ENCODE measurements around the gene CA12.

The CA12 gene

DNA sequence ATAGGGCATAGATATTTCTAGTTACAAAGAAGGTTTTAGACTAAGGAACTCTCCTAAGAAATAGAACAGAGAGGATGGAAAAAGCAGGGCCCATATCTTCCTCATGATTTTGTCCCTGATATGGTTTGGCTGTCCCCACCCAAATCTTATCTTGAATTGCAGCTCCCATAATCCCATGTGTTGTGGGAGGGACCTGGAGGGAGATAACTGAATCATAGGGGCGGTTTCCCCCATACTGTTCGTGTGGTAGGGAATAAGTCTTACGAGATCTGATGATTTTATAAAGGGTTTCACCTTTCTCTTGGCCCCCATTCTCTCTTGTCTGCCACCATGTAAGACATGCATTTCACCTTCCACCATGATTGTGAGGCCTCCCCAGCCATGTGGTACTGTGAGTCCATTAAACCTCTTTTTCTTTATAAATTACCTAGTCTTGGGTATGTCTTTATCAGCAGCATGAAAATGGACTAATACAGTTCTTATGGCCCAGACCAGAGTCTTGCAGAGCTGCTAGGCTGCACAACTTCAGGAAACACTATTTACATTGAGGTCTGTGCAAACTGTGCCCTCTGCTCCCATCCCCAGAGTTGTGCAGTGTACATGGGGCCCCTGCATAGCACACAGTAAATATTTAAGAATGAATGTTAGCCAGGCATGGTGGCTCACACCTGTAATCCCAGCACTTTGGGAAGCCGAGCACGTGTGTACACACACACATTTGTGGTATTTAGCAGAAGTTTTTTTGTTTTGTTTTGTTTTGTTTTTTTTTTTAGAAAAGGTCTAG is 20.3 kb upstream of the CA12 start:
- DNase-seq (ENCODE audit: low spot score): no peak

DNA sequence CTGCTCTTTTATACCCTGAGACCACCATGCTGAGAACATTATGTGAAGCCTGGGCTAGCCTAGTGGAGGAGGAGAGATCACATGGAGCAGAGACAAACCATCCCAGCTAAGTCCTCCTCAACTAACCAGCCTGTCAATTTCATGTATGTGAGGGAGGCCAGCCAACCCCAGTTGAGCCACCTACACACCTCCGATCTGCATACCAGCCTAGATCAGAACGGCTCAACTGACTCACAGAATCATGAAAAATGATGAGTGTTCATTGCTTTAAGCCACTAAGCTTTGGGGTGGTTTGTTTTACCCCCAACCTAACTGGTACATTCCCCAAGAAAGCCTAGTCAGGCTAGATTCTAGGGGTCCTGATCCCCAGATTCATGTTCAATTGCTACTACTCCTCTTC is 19.4 kb upstream of the CA12 start:
- DNase-seq (ENCODE audit: low spot score): no peak

DNA sequence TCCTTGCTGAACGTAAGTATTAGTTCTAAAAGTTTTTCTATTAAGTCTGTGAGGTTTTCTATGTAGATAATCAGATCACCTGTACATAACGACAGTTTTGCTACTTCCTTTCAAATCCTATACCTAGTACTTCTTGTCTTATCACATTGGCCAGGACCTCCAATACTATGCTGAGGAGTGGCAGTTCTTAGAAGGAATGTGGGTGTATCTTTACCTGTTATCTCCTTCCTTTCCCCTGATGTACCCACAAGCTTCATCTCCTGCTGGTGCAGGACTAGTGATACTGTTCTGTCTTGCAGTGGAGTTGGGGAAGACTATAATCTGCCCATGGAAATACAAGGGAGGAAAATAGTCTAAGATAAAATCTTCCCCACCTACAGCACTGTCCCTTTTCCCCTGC is 16.8 kb upstream of the CA12 start:
- DNase-seq (ENCODE audit: low spot score): no peak

DNA sequence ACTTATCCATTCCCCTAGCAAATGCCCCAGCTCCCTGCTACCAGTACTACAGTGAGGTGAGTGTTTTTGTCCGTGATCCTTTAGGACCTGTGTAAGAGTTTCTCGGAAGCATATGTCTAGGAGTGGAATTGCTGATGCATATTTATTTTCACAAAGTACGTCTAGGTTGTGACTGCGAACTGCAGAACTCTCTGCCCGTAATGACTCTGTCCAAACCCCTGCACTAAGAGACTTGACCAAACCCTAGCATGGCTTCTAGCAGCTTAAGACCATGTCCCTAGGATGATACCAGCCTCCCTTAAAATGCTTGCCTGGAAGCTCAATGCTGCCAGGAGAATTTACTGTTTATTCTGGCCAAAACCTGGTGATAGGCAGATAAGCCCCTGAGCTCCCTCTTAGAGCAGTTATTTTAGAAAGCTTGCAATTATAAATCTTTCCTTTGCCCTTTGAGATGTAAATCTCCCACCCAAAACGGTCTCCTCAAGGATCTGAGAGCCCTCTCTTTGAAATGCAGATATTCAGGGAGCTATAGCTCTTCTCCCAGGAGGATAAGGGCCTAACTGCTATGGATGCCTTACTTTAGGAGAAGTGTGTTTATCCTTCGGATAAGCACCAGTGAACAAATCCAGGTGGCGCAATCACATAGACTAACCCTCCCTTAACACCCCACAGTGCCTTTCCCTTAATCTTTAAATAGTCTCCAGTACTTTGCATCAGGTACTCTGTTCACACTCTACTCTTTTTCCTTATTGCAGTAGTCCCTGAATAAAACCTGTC is 14.7 kb upstream of the CA12 start:
- peak; percentile 52 for DNase-seq (ENCODE audit: low spot score)

DNA sequence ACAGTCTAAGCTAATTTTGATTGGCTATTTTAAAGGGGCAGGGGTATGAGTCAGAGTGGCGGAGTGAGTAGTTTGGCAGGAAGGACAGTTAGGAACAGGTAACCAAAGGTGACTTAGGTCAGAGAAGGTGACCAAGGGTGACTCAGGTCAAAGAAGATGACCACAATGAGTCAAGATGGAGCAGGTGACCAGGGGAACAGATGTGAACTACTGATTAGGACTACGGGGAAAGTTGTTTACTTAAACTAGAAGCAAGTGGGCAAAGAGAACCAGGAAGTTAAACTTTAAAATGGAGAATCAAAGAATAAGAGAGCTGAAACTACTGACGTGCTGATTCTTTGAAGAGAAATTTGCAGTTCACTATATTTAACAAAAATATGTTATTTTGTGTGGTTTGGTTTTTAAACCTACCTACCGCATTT is 14.1 kb upstream of the CA12 start:
- no peak for DNase-seq (ENCODE audit: low spot score)

DNA sequence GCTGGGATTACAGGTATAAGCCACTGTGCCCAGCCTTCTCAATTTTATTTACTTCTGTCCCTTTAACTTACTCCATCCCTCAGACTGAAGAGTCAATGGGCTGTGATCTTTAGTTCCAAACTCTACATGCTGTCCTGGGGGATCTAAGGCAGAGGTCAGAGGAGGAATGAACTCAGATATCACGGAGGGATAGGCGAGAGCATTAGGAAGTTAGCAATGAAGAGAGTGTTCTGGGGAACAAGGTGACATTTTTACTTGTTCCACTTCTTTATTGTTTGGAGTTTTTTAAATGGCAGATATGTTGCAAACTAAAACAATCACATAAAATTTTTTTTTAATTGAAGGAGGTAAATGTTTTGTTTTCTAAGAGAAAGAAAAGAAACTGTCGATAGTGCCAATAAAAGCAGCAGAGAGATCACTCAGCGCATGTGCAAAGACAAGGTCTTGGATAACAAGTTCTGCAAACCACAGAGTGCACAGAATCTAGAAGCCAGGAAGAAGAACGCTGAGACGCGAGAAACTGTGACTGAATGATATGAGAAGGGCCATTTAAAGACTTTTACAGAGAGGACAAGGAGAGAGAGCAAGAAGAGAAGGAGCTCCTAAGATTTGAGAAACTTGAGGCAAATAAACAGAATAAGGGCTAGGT is 10.8 kb upstream of the CA12 start:
- DNase-seq (ENCODE audit: low spot score): no peak

DNA sequence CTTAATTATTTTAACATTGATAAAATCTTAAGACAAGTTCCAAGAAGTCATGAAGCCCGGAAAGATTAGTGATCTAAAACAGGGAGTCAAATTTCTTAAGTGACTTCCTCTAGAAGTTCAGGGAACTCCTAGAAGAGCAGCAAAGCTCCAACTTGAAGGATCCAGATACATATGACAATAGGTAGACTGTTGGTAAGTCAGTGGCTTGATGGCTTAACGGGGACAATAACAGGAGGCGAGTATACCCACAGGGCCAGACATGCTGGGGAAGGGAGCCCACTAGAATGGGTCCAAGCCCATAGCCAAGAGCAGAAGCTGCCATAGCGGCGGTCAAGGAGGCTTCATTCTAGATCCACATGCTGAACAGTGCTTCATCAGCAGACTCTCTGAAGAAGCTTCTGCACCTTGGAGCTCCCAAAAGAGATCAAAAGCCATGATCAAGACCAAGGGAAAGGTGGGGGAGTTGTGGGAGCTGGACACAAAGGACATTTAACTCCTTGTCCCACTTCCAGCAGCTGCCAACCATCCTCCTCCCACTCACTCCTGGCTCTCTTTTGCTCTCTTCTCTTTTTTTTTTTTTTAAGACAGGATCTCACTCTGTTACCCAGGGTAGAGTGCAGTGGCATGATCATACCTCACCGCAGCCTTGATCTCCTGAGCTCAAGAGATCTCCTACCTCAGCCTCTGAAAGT is 10.2 kb upstream of the CA12 start:
- DNase-seq (ENCODE audit: low spot score): no peak

DNA sequence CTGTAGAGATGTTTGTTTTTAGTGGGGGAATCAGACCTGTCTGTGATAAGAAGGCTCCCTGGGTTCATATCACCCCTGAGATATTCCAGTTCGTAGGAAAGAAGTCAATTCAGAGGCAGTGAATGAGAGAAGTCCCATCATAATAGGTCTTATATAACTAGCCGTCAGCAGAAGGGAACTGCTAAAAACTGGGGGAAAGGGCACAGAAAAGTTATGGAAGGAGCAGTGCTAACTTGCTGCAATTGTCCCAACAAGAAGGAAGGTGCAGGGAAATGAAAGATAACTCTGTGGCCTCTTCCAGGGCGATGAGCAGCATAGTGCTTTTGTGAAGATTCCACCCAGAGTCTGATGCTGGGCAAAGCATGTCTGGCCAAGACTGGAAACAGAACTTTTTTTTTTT is 9.0 kb upstream of the CA12 start:
- no peak for DNase-seq (ENCODE audit: low spot score)

DNA sequence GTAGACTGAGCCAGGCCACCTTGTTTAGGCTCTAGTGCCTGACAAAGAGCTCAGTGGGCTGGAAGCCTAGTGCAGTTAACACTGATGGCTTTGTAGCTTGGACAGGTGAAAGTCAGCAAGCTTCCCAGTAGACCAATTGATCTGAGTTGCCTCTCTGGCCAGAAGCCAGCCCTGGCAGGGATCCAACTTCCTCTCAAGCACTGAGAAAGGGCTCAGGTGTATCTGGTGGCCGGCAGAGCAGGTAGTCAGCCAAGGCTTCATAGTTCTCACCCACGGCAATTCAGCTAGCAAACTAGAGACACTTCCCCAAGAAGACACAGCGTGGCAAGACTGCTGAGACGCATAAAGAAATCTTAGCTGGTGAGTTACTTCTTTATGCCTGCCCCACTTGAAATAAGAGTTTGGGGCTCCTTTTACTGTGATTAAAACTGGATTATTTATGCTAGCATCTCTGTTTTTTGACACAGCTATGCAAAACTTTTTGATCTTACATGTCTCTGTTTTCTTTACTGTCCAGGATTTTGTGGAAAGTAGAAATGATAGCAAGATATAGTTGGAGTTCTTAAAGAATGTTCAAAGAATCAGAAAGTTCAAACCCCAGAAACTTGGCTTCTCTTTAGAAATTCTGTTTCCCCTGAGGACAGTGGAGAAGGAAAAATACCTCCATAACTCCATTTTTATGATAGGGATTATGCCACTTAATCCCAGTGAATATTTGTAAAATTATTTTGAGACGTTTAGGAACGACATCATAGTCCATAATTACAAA is 8.4 kb upstream of the CA12 start:
- peak; percentile 44 for DNase-seq (ENCODE audit: low spot score)

DNA sequence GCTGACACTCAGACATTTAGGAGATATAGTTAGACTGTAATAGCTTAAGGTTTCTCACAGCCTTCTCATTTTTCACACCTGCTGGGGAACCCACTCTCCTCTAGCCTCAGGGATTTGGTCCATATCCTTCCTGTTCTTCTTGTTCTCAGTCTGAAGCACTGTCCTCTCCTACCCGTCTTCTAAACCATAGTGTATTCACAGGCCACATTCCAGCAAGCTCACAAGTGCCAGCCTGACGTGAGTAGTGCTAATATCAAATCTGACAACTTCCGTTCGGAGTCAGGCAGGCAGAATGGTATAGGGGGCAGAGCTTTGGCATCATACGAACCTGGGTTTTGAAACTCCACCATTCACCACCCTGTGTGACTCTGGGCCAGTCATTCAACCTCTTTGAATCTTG is 6.9 kb upstream of the CA12 start:
- no peak for DNase-seq (ENCODE audit: low spot score)

DNA sequence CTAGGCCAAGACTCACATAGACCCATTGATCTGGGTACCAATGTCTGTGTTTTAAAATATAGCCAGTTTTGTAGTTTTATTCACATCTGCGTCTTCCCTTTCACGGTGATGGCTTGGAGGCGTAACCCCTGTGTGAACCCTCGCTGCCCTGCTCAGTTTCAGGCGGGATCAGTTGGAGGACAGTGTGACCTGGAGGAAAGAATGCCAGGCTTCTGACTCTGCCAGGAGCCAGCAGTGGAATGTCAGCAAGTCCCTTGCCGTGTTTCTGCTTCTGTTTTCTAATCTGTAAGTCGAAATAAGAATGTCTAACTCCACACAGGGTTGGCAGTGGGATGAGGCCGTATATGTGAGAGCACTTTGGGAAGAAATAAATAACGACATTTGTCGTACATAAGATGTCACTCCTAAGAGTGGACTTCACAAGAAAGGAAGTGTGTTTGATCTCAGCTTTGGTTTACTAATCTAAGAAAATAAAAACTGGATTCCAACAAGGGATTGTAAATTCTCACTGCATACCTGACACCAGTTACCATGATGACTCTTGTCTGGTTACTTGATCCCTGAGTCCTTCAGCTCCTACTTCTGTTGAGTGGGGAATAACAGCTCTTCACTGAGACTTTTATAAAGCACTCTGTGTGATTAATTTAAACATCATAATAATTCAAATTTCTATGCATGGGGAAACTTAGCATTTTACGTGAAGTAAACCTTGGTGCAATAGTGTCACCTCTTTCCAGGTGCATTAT is 6.3 kb upstream of the CA12 start:
- no peak for DNase-seq (ENCODE audit: low spot score)

DNA sequence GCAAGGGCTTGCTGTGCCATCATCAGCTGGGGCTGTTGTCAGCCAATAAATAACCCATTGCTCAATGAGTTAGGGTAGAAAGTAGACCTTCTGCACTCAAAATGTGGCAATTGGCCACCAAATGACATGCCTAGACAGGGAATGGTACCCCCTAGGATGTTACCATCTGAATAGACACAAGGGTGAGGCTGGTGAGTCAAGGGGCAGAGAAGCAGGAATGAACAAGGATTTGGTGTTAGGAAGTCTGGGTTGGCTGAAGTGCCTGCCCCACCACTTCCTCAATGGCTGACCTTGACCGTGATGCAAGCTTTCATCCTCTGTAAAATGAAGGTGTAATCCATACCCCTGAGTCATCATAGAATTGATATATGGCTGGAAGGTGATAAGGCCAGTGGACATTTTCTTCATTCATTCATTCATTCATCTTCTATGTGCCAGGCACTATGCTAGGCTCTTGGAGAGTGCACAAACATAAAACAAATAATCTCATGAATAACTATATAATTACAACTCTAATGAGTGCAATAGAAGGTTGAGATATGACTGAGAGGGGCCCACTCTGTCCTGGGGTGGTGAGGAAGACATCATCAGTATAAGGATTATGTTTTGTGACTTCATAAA is 4.4 kb upstream of the CA12 start:
- DNase-seq (ENCODE audit: low spot score): no peak

DNA sequence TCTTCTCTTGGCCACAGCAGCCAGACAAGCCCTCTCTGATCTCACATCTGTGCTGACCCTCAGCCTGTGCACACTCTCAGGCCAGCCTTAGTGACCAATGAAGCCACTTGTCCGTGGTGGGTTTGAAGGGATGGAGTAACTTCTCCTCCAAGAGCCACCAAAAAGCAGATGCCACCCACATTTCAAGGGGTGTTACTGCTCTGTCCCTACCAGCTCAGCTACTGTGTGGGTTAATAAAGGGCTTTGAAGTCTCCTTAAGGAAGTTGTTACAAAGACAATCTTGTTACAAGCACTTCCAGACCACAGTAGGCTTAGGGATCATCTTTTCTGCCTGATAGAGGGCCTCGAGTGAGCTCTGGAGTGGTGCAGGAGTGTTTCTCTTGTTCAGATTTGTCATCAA is 3.3 kb upstream of the CA12 start:
- no peak for DNase-seq (ENCODE audit: low spot score)

DNA sequence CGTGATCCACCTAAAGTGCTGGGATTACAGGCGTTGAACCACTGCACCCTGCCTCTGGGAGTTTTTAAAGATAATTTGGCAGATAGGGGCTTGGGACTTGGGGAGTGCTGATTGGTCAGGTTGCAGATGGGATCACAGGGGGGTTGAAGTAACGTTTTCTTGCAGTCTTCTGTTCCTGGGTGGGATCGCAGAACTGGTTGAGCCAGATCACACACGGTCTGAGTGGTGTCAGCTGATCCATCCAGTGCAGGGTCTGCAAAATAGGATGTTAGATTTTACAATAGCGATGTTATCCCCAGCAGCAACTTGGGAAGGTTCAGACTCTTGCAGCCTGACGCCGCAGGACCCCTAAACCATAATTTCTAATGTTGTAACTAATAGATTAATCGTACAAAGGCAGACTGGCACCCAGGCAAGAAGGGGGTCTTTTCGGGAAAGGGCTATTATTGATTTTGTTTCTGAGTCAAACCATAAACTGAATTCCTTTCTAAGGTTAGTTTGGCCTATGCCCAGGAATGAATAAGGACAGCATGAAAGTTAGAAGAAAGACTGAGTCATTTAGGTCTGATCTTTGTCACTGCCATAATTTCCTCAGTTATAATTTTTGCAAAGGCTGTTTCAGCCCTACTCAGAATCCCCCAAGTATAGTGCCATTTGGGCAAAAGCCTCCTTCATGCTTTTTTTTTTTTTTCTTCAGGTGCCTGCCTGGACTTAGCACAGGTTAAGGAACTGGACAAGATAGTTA is 1.5 kb upstream of the CA12 start:
- no peak for DNase-seq (ENCODE audit: low spot score)

DNA sequence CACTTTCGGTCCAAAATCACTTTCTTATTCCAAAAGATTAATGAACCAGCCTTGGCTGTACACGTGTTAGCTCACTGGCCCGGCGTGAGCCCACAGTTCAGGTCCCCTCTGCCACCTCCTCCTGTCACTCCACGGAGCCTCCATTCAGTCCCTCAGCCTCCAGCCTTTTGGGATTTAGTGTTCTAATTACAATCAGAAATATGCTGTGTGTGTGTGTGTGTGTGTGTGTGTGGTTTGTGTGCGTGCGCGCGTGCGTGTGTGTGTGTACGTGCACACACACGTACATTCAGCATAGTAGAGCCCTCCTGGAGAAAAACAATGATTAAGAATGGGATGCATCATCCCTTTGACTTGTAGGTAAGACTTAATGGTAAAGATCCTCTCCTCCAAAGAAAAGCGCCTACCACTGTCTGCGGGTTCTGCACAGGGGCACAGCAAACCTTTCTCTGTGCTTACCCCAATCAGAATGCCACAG is 801 bp downstream of the CA12 start:
- DNase-seq (ENCODE audit: low spot score): no peak

DNA sequence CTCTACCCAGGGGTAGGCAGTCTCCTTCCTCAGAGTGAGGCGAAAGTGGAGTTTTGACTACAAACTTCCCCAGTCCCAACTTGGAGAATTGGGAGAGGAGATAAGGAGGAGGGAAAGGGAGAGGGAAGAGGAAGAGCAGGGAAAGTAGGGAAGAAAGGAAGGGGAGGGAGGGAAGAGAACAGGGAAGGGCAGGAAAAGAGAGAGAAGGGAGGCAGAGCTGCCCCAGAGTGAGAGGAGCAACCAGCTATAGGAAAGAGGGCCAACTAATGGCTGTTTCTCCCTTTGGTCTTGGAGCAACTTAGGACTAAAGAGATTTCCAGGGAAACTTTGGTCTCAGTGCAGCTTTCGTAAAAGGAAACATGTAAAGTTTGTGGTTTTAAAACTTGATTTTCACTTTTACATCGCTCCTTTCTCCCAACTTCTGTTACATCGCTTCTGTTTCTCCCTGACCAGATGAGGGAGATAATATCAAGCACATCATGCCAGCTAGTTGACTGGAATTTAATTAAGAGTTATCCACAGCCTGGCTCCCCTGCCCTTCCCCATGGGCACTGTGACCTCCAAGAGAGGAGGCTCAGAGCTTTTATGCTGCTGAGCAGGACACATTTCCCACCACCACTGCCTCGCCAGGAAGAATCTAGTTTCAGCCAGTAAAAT is 1.4 kb downstream of the CA12 start:
- DNase-seq (ENCODE audit: low spot score): no peak

DNA sequence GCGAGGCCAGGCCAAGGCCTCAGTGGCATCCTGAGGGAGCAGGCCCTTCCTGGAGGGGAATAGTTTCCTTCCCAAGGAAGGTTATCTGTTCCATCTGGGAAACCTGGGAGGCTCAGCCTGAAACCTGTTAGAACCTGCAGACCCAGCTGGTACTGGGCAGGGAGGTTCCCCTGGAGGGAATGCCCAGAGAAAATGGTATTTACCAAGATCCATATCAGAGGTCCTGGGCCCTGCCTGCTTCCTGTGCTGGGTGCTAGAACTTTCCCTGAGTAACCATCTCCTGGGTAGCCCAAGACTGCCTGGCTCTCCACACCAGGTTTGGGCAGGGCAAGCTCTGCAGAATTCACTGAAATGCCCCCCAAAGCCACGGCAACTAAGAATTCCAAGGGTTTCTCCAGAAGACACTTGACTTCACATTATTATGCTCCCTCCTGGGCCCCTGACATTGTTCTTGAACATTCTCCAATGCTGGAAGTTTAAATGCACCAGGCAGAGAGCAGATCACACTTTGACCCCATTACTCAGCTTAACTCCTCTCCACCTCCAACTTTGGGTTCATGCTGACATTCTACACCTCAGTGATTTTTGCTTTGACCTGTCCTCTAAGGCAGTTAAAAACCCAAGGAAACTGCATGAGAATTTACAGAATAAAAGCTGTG is 2.0 kb downstream of the CA12 start:
- DNase-seq (ENCODE audit: low spot score): no peak

DNA sequence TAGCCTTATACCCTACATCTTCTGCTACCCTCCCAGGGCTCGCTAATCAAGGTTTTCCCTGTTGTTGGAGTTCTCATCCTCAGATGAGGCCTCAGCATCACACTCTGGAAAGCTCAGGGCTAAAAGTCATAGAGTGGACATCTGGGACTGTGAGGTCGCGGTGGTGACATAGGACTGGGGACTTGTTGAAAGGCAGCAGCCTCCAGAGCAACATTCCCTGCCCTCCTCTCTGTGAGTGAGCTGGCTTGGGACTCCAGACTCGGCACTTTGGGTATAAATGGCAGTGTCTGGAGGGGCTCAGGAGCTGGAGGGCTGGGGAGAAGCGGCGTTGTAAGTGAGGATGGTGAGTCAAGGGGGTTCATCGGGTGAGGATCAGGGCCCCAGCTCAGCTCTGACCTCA is 2.7 kb downstream of the CA12 start:
- DNase-seq (ENCODE audit: low spot score): no peak
